Upper lobe of left lung (tissue), 4 donors: ENCODE data around the gene RFXANK.

Experiments used
- EP300 ChIP-seq, 4 donors: sonication (generic); formaldehyde crosslinking; IDR thresholded peaks; one replicate each; pipeline ENCODE4 v1.5.1; 2017; ENCODE audit warnings: antibody characterized with exemption in 4 of 4, control low read depth in 2 of 4
- POLR2A ChIP-seq, 4 donors: fragments of 450-650 bp; IDR thresholded peaks; one replicate each; pipeline ENCODE4 v1.5.1; 2016 to 2017; ENCODE audit warnings: antibody characterized with exemption in 4 of 4, mild to moderate bottlenecking in 2 of 4
- POLR2AphosphoS5 ChIP-seq, 2 donors: sonication (generic); formaldehyde crosslinking; IDR thresholded peaks; one replicate each; pipeline ENCODE4 v1.5.1; 2017; ENCODE audit warnings: antibody characterized with exemption in 2 of 2
- TF ChIP-seq, protein P1 (sequence below), 6 experiments: fragments of 450-650 bp in 4 of 6; fragments of 200-600 bp in 2 of 6; sonication (generic) in 2 of 6; IDR thresholded peaks; one replicate each; pipeline ENCODE4 v1.5.1; 2016 to 2019; ENCODE audit warnings: antibody characterized with exemption in 6 of 6

DNA sequence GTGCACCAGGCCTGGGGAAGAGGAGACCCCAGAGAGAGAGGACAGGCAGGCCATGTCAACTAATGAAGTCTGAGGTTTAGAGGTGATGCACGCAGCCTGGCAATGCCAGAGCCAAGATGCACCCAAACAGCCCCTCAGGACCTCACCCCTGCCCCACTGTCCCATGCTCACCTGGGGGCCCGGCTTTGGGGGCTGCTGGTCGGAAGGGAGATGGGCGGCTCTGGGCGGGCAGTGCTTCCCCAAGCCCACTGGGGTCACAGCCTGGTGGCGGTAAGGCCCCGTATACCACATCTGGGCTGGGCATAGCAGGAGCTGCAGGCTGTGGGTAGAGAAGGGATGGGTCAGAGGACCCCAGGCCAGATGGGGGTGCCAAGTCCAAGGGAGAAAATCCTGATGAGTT, 45.2 kb upstream of the RFXANK start:
- TF ChIP-seq, protein P1, sequence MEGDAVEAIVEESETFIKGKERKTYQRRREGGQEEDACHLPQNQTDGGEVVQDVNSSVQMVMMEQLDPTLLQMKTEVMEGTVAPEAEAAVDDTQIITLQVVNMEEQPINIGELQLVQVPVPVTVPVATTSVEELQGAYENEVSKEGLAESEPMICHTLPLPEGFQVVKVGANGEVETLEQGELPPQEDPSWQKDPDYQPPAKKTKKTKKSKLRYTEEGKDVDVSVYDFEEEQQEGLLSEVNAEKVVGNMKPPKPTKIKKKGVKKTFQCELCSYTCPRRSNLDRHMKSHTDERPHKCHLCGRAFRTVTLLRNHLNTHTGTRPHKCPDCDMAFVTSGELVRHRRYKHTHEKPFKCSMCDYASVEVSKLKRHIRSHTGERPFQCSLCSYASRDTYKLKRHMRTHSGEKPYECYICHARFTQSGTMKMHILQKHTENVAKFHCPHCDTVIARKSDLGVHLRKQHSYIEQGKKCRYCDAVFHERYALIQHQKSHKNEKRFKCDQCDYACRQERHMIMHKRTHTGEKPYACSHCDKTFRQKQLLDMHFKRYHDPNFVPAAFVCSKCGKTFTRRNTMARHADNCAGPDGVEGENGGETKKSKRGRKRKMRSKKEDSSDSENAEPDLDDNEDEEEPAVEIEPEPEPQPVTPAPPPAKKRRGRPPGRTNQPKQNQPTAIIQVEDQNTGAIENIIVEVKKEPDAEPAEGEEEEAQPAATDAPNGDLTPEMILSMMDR (IDR thresholded peaks at IDR 0.05): no peak
- no peak for TF ChIP-seq EP300 (IDR thresholded peaks at IDR 0.05)
- TF ChIP-seq POLR2A (IDR thresholded peaks at IDR 0.05): no peak
- TF ChIP-seq POLR2AphosphoS5 (IDR thresholded peaks at IDR 0.05): no peak
